ENCODE measurements around the gene TIGIT.
A peak's percentile ranks its signal among the peaks of the same experiment; 100 is the strongest.

TIGIT gene

GRCh38 chr3:114314282-114314681 is 20.5 kb downstream of the TIGIT start:
- DNase-seq, result no peak

DNA sequence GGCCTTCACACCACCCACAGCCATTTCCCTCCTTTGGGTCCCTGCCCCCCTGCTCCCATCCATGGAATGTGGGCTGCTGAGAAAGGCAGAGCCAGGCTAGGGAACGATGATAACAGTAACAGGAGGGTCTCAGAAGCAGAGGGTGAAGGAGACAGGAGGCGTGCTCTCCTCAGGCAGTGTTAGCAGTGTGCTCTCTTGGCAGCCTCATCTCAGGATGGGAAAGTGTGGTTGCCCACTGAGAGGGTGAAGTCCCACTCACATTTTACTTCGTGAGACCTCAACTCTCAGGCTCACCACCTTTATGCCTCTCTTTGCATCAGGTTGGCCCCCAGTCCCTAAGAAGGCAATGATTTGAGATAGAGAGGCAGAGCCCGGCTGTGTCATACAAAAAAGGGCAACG is 24.5 kb downstream of the TIGIT start:
- no peak for DNase-seq

- peak; percentile 28 for DNase-seq
Measured at GRCh38 chr3:114319453-114319852, 25.6 kb downstream of the TIGIT start.

DNA sequence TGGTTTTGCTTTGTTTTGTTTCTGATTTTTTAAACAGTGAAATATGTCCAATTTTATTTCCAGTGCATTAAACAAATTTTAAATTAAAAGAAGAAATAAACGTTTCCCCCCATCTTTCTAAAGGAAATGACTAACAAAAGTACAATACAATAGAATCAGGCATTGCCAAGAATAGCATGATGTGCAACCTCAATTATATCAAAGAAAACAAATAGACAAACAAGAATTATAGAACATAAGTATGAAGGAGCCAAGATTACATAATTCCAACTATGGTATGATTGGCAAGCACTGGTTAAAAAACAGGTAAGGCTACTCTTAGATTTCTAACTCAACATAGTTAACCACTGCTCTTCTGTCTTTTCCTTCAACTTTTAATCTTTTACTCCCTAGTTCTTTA is 26.4 kb downstream of the TIGIT start:
- no peak for DNase-seq

DNA sequence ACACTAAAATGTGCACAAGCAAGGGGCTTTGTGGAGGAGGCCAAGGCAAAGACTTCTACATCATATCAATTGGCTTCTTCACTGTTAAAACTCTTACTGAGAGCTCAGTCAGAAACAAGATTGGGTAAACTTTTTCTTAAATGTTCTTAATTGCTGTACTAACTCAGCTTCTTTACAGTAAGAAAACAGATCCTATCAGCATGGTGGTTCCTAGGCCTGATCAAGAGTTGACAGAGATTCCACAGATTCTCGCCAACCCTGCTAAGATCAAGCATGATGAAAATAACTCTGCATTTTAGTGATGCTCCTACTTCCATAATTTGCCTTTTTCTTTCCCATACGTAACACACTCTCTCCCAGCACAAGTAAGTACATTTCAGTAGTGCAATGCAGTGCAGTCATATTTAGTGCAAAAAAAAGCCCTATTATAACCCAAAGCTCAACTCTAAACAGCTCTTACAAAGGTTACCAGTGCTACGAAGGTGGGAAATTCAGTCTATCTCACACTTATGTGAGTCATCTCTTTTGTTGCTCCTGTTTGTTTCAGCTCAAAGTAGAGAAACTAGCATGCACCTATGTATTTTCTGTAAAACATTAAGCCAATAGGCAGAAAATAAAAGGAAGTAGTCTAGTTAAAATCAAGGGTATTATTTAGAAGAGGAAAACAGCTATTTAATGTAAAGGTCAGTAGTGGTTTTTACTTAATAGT is 29.9 kb downstream of the TIGIT start:
- no peak for DNase-seq

- no peak for DNase-seq
Measured at GRCh38 chr3:114327665-114328064, 33.8 kb downstream of the TIGIT start.

GRCh38 chr3:114328345-114328744 is 34.5 kb downstream of the TIGIT start:
- no peak for DNase-seq

GRCh38 chr3:114329823-114330222 is 36.0 kb downstream of the TIGIT start:
- no peak for DNase-seq

DNA sequence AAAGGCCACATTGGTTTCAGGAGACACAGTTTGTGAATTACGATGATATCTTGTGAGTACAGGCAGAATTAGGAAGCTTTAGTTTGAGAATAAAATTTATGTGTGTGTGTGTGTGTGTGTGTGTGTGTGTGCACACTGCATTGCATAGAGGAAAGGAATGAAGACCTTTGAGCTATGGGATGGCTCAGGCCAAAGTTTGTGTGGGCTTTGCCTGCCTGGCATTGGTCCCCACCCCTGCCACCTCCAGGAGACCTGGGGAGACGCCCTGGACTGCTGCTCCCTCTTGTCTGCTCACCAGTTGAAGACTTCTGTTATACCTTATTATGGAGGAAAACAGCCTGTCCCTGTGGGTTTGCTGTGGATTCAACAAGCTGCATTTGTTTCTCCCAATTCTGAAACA is 37.2 kb downstream of the TIGIT start:
- DNase-seq, result no peak

- no peak for DNase-seq
Measured at GRCh38 chr3:114331710-114332109, 37.9 kb downstream of the TIGIT start.

- no peak for DNase-seq
Measured at GRCh38 chr3:114332342-114333179, 38.7 kb downstream of the TIGIT start.

- no peak for DNase-seq
Measured at GRCh38 chr3:114333180-114333922, 39.5 kb downstream of the TIGIT start.

DNA sequence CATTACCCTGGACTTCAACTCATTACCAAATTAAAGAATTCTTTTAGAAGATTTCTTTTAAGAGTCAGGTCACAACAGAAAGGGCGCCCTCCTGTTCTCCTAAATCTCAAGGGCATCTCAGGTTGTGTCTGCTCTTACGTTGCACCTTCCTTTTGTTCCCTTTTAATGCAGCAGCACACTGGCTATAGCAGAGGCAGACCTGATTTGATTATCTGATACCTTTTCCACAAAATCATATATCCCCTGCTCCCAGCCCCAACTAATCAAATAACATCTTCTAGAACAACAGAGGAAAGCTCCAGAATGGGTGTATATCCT is 40.1 kb downstream of the TIGIT start:
- no peak for DNase-seq

GRCh38 chr3:114336122-114336697 is 42.4 kb downstream of the TIGIT start:
- DNase-seq, result no peak

DNA sequence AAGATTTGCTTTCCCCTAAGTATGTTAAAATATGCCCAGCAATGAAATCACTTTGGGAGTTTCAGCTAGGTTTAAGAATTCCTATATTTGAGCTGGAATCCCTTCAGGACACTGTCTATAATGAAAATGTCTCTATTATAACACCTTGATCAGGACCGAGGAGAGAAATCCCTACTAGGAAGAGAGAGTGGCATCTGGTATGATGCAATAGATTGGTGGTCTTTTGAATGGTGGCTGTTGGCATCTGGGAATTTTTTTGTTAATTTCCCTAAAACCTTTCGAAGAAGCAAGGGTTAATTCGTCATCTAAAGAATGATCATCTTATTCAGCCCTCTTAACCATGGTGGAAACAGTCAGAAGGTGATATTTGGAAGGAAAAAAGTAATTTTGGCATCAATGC is 43.0 kb downstream of the TIGIT start:
- DNase-seq, result no peak

DNA sequence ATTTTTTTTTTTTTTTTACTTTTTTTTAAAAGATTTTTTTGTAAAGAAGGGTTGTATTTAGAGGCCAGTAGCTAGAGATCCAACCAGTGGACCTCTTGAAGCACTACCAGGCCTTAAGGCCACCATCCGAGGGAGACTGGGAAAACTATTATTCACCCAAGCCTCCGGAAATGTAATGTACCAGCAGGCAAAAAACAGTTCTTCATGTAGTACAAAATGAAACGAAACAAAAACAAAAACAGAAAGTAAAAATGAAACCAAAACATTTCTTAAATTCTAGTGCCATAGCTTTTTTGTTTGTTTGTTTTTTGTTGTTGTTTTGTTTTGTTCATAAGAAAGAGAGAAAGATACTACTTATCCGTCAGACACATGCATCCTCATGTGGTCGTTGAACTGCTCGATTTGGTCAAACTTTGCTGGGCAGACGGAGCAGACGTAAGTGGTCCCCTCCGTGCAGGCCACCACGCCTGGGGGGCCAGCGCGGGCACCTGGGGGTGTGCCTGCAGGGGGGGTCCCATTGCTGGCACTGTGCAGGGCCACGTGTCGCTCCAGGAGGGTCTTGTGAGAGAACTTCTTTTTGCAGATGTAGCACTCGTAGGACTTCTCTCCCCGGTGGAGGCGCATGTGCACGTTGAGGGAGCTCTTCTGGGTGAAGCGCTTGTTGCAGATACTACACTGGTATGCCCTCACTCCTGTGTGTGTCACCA is 45.0 kb downstream of the TIGIT start:
- no peak for DNase-seq

DNA sequence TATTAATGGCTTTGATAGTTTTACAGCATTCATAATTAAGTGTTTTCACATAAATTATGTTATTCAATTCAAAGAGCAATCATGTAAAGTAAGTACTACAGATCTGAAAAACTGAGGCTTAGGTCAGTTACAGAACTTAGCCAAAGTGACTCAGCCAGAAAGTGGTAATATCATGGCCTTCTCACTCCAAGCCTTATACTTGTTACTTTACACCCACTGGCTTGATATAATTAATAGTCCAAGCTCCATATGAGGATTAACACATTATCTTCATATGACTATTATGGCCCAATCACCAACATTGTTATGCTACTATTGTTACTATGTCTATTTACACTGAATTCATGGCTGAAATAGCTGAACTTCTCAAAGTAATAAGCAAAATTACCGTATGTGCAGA is 50.7 kb downstream of the TIGIT start:
- DNase-seq, result no peak

DNA sequence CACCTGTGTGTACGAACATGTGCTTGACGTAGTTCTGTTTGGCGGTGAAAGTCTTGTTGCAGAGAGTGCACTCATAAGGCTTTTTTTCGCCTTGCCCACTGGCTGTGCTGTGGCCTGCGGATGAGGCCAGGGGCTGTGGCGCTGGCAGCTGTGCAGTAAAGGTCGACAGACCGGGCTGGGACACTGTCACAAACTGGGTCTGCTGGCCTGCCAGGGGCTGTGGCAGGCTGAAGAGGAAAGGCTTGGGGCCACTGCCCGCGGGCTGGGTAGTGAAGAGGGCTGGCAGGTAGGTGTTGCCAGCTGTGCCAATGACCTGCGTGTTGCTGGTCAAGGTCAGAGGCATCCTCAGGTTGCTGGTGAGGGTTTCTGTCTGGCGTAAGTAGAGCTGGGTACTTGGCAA is 56.4 kb downstream of the TIGIT start:
- no peak for DNase-seq

- DNase-seq, result no peak
Measured at GRCh38 chr3:114350690-114351089, 56.9 kb downstream of the TIGIT start.

DNA sequence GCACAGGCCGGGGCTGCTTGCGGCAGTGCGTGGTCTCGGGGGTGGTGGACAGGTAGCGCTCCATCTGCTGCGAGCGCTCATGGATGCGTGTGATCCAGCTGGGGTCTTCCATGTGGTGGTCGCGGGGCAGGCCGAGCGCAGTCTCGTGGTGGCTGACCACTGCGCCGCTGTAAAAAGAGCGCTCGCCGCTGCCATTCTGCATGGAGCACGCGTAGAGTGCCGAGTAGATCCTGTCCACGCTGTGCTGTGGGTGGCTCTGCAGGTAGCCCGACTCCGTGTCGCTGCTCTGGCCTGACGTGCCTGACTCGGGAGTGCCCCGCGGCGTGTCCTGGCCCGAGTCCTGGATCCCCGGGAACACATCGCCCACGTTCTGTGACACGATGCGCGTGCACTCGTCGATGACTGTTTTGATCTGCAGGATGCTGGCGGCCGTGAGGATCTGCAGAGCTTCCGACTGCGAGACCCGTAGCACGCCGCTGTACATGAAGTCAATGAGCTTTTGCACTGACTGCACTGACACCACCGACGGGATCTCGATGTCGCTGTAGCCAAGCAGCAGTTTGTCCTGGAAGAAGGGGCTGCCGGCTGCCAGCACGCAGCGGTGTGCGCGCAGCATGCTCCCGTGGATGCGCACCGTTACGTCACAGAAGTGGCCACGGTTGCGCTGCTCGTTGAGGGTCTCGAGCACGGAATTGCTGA is 57.4 kb downstream of the TIGIT start:
- no peak for DNase-seq

GRCh38 chr3:114351822-114352145 is 58.0 kb downstream of the TIGIT start:
- no peak for DNase-seq

DNA sequence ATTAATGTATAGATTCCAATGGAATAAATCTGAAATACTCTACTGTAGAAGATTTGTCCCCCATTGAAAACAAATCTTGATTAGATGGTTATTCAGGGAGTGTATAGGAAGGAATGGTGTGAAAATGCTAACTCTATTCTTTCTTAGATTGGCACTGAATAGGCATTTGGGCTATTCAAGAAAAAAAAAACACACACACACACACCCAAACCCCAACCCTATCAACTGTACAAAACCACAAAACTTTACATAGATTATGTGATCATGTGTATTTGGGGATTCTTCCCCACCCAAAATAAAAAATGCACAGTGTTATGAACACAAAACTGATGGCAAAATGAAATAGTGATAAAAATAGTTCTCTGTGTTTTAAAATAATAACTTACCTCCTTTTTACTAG is 61.8 kb downstream of the TIGIT start:
- DNase-seq, result no peak

All from EL (cell line).